HG02571 (cell line): ENCODE data around the gene CCBE1.

ENCODE experiments used
- ATAC-seq: cut with Tn5 transposase; IDR thresholded peaks from one replicate; pipeline ENCODE4 v1.9.1; 2021; ENCODE audit warnings: mild to moderate bottlenecking, moderate library complexity; ENCODE audit not compliant: unreplicated experiment

CCBE1 gene

GRCh38 chr18:59623456-59624368, 73.5 kb downstream of the CCBE1 start:
- no peak for ATAC-seq

- no peak for ATAC-seq
Observed at GRCh38 chr18:59621027-59621426, 76.2 kb downstream of the CCBE1 start.

- ATAC-seq = no peak
Observed at GRCh38 chr18:59620381-59620780, 76.8 kb downstream of the CCBE1 start.

GRCh38 chr18:59619816-59620215, 77.4 kb downstream of the CCBE1 start:
- no peak for ATAC-seq

- no peak for ATAC-seq
Observed at GRCh38 chr18:59617468-59617932, 79.7 kb downstream of the CCBE1 start.

GRCh38 chr18:59616501-59616900, 80.7 kb downstream of the CCBE1 start:
- ATAC-seq = no peak

- ATAC-seq = no peak
Observed at GRCh38 chr18:59613903-59614302, 83.3 kb downstream of the CCBE1 start.

- no peak for ATAC-seq
Observed at GRCh38 chr18:59612381-59612780, 84.8 kb downstream of the CCBE1 start.

- no peak for ATAC-seq
Observed at GRCh38 chr18:59610546-59611140, 86.6 kb downstream of the CCBE1 start.

GRCh38 chr18:59609654-59610053, 87.6 kb downstream of the CCBE1 start:
- no peak for ATAC-seq

GRCh38 chr18:59607471-59607870, 89.8 kb downstream of the CCBE1 start:
- ATAC-seq = no peak

GRCh38 chr18:59607078-59607379, 90.2 kb downstream of the CCBE1 start:
- no peak for ATAC-seq

GRCh38 chr18:59606193-59607077, 90.8 kb downstream of the CCBE1 start:
- no peak for ATAC-seq

GRCh38 chr18:59605633-59606192, 91.5 kb downstream of the CCBE1 start:
- ATAC-seq = no peak

- ATAC-seq = no peak
Observed at GRCh38 chr18:59604877-59605276, 92.3 kb downstream of the CCBE1 start.

GRCh38 chr18:59597049-59597448, 100.2 kb downstream of the CCBE1 start:
- ATAC-seq = no peak

- no peak for ATAC-seq
Observed at GRCh38 chr18:59593291-59593717, 103.9 kb downstream of the CCBE1 start.

GRCh38 chr18:59592624-59593023, 104.6 kb downstream of the CCBE1 start:
- ATAC-seq = no peak

GRCh38 chr18:59582395-59582794, 114.8 kb downstream of the CCBE1 start:
- no peak for ATAC-seq

GRCh38 chr18:59579509-59579908, 117.7 kb downstream of the CCBE1 start:
- no peak for ATAC-seq

GRCh38 chr18:59577386-59577655, 119.9 kb downstream of the CCBE1 start:
- no peak for ATAC-seq
